ENCODE results near the gene AKAIN1.

GRCh38 chr18:5196253-5197031 lies 615 bp downstream of the AKAIN1 start:
- TF ChIP-seq CTCF (IDR thresholded peaks at IDR 0.05): no peak
- TF ChIP-seq POLR2A (IDR thresholded peaks at IDR 0.05): no peak

Data from upper lobe of left lung (tissue), 4 donors.